Measurements from ENCODE around the gene EAPP.
"Not testable (repeated sequence)": the region's sequence is repeated elsewhere in the genome, so short reads cannot be mapped to it uniquely, and the experiment has no call there.

The EAPP gene

DNA sequence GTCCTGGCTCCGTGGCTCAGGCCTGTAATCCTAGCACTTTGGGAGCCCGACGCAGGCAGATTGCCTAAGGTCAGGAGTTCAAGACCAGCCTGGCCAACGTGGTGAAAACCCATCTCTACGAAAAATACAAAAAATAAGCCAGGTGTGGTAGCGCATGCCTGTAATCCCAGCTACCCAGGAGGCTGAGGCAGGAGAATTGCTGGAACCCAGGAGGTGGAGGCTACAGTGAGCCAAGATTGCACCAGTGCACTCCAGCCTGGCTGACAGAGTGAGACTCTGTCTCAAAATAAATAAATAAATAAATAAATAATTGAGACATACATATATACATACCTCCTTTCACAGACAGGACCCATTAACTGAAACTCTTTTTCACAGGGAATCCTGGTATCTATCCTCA is 1.4 kb downstream of the EAPP start:
- DNase-seq (ENCODE audit: low spot score) = not testable (repeated sequence)

GRCh38 chr14:34537677-34538009 is 1.9 kb downstream of the EAPP start:
- no peak for DNase-seq (ENCODE audit: low spot score)

DNA sequence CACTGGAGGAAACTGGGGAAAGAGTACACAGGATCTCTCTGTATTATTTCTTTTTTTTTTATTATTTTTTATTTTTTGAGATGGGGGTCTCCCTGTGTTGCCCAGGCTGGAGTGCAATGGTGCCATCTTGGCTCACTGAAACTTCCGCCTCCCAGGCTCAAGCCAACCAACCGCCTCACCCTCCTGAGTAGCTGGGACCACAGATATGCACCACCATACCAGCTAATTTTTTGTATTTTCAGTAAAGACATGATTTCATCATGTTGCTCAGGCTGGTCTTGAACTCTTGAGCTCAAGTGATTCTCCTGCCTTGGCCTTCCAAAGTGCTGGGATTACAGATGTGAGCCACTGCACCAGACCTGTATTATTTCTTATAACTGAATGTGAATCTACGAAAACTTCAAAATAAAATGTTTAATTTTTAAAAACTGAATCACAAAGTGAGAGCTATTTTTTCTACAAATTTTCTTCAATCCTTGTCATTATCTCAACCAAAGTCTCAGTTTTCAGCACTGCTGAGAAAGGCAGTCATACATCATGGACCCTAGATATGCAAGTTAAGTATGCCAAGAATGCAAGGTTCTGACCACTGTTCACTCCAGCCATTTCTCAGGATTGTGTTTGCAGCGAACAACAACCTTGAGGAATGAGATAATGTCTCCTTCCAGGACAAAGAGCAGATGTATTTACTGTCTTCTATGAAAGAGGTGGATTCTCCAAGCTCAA is 2.4 kb downstream of the EAPP start:
- DNase-seq (ENCODE audit: low spot score) = no peak

DNA sequence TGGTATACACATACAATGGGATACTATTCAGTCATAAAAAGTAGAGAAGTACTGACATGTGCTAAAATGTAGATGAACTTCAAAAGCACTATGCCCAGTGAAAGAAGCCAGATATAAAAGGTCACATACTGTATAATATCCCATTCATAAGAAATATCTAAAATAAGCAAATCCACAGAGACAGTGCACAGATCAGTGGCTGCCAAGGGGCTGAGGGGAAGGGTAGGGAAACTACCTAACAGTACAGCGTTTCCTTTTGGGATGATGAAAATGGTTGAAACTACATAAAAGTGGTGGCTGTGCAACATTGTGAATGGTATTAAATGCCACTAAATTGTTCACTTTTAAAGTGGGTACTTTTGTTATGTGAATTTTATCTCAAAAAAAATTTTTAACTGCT is 11.9 kb downstream of the EAPP start:
- no peak for DNase-seq (ENCODE audit: low spot score)

DNA sequence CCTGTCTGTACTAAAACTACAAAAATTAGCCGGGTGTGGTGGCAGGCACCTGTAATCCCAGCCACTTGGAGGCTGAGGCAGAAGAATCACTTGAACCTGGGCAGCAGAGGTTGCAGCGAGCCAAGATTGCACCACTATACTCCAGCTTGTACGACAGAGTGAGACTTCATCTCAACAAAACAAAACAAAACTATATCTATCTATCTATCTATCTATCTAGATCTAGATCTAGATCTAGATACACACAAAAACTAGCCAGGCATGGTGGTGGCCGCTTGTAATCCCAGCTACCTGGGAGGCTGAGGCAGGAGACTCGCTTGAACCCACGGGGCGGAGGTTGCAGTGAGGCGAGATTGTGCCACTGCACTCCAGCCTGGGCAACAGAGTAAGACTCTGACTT is 15.3 kb downstream of the EAPP start:
- DNase-seq (ENCODE audit: low spot score) = not testable (repeated sequence)

DNA sequence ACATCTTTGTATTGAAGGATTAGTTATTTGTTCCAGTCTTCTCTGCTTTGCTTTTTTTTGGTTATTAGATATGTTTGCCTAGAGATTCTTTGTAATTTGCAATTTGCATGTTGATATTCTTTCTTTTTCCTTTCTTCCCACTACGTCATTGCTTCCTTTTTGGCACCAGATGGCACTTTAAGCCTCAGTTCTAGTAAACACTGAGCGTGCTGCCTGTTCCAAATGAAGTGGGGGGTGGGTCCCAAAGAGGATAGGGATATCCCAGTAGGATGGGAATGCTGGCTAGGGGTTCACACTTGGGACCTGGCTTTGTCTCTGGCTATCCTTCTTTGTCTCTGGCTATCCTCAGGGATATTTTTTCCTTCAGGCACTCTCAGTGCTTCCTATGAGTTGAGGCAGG is 17.0 kb downstream of the EAPP start:
- DNase-seq (ENCODE audit: low spot score) = no peak

- DNase-seq (ENCODE audit: low spot score) = not testable (repeated sequence)
These were observed 18.4 kb downstream of the EAPP start for GRCh38 chr14:34521071-34521470.

DNA sequence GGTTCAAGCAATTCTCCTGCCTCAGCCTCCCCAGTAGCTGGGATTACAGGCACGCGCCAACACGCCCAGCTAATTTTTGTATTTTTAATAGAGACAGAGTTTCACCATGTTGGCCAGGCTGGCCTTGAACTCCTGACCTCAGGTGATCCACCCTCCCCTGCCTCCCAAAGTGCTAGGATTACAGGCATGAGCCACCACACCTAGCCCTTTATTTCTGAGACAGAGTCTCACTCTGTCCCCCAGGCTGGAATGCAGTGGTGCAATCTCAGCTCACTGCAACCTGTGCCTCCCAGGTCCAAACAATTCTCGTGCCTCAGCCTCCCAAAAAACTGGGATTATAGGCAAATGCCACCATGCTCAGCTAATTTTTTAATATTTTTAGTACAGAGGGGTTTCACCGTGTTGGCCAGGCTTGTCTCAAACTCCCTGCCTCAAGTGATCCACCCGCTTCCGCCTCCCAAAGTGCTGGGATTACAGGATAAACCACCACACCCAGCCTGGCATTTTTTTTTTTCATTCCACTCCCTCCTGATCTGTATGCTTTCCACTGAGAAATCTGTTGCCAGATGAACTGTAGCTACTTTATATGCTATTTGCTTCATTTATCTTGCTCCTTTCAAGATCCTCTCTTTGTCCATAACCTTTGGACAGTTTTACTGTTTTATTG is 19.1 kb downstream of the EAPP start:
- not testable (repeated sequence) for DNase-seq (ENCODE audit: low spot score)

- DNase-seq (ENCODE audit: low spot score) = no peak
These were observed 31.6 kb downstream of the EAPP start for GRCh38 chr14:34507884-34508283.

DNA sequence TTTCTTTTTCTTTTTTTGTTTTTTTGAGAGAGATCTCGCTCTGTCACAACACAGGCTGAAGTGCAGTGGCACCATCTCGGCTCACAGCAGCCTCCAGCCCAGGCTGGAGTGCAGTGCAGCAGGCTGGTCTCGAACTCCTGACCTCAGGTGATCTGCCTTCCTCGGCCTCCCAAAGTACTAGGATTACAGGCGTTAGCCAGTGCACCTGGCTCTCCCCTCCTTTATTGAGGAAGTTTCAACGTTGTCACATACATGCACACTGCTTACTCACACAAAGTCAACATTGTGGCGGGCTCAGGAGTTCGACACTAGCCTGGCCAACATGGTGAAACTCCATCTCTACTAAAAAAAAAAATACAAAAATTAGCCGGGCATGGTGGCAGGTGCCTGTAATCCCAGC is 32.0 kb downstream of the EAPP start:
- no peak for DNase-seq (ENCODE audit: low spot score)

- DNase-seq (ENCODE audit: low spot score) = not testable (repeated sequence)
These were observed 34.4 kb downstream of the EAPP start for GRCh38 chr14:34505124-34505491.

GRCh38 chr14:34504027-34504426 is 35.5 kb downstream of the EAPP start:
- not testable (repeated sequence) for DNase-seq (ENCODE audit: low spot score)

DNA sequence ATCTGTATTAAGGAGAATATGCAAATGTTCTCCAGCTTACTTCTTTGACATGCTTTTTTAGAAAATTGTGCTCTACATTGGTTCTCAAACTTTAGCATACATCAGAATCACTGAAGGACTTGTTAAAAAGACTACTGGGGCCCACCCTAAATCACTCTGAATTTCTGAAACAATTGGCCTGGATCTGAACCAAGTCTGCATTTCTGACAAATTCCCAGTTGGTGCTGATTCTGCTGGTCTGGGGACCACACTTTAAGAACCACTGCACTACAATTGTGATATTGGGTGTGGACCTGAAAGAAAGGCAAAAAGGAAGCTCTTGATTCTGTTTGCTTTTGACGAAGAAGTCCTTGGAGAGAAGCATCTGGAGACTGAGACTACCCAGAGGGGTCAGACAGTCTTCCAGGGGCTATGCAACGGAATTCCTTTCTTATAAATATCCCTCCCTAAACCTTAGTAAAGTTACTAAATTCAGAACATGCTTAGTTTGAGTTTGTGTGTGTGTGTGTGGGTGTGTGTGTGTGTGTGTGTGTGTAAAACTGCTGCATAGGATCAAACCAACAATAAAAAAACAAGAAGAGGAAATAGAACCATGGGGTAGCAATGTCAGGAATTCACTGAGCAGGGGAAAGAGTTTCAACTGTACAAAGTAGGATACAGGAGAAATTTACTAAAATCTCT is 36.8 kb downstream of the EAPP start:
- DNase-seq (ENCODE audit: low spot score) = no peak

- no peak for DNase-seq (ENCODE audit: low spot score)
These were observed 37.5 kb downstream of the EAPP start for GRCh38 chr14:34502001-34502400.

GRCh38 chr14:34501004-34501580 is 38.4 kb downstream of the EAPP start:
- no peak for DNase-seq (ENCODE audit: low spot score)

DNA sequence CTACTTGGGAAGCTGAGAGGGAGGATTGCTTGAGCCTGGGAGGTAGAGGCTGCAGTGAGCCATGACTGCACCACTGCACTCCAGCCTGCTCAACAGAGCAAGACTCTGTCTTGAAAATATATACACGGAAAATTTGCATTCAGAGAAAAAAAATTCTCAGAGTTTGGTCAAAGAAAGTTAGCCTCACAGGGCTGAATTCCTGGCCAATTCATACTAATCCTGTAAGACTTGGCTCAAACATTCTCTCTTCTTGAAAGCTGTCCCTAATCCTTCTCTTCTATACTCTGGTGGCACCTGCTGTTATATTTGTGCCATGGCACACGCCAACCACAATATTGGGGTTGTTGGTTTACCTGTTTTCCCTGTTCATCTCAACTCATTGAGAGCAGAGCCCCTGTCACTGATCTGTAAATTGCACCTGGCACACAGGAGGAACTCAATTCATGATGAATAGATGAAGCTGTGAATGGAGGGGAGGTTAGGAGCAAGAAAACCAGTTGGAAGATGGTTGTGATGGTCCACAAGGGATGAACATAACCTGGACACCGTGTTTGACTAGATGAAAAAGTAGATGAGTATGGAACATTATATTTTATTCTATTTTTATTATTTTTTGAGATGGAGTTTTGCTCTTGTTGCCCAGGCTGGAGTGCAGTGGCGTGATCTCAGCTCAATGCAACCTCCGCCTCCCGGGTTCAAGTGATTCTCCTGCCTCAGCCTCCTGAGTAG is 40.7 kb downstream of the EAPP start:
- peak; percentile 51 for DNase-seq (ENCODE audit: low spot score)

- DNase-seq (ENCODE audit: low spot score) = peak; percentile 97
These were observed 42.6 kb downstream of the EAPP start for GRCh38 chr14:34496679-34497513.

- no peak for DNase-seq (ENCODE audit: low spot score)
These were observed 43.4 kb downstream of the EAPP start for GRCh38 chr14:34496007-34496678.

- DNase-seq (ENCODE audit: low spot score) = no peak
These were observed 50.2 kb downstream of the EAPP start for GRCh38 chr14:34489324-34489723.

DNA sequence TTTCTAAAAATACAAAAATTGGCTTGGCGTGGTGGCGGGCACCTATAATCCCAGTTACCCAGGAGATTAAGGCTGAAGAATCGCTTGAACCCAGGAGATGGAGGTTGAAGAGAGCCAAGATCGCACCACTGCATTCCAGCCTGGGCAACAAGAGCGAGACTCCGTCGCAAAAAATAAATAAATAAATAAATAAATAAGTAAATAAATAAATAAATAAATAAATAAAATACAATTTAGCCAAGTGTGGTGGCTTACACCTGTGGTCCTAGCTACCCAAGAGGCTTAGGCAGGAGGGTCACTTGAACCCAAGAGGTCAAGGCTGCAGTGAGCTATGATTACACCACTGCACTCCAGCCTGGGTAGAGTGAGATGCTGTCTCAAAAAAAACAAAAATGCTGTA is 51.0 kb downstream of the EAPP start:
- no peak for DNase-seq (ENCODE audit: low spot score)

GRCh38 chr14:34484726-34485125 is 54.8 kb downstream of the EAPP start:
- DNase-seq (ENCODE audit: low spot score) = no peak

Data from COLO829 (cell line).